HepG2 (cell line): ENCODE measurements around the gene ODC1. TPM values are rescaled to one million over a fixed set of nuclear protein-coding genes. Genes with fewer than 3 reads are reported as not detected.

Source experiments
- ATAC-seq: fragments of 200-7000 bp; cut with Tn5 transposase; 3 replicates; pipeline ENCODE4 v1.9.1; 2020; ENCODE audit warnings: mild to moderate bottlenecking, moderate library complexity
- BruUV-seq: library from RNA; stranded (reverse); fragments of 400-500 nt; replicated peaks from 2 replicates; lab custom pipeline; 2021; lab: Mats Ljungman, UMichigan
- CTCF ChIA-PET: fragments of 300-600 bp; formaldehyde crosslinking; extraction: SDS; loops from one replicate; lab custom pipeline; 2021; ENCODE audit warnings: low total read pairs, inconsistent platforms, low intra/inter-chr PET ratio; lab: Yijun Ruan, JAX
- POLR2A ChIA-PET: fragments of 350-600 bp; sonication (Branson Sonifier 250); formaldehyde crosslinking; loops from one replicate; lab custom pipeline; 2020; ENCODE audit warnings: antibody characterized with exemption, inconsistent platforms; lab: Yijun Ruan, JAX
- DNase-seq: peaks from one replicate; pipeline ENCODE4 v3.0.0-alpha.2; 2015; ENCODE audit warnings: low spot score
- FAIRE-seq: peaks from 3 replicates; lab custom pipeline; 2011; peaks lifted over from hg19 to GRCh38; lab: Jason Lieb, UNC
- H2AFZ ChIP-seq: one replicate; pipeline ENCODE4 v1.6.1; 2011; ENCODE audit warnings: low read length, inconsistent platforms
- H3K27ac ChIP-seq: fragments of 300-600 bp; 3 replicates; pipeline ENCODE4 v1.8.0; 2011; ENCODE audit warnings: mixed run types, mild to moderate bottlenecking, mixed read lengths, low read length, inconsistent platforms; ENCODE audit not compliant: insufficient read depth; ENCODE audit errors: extremely low read length
- H3K27me3 ChIP-seq, 2 experiments: fragments of 200-600 bp in 1 of 2; 2 replicates in 1 of 2; 3 replicates in 1 of 2; pipeline versions ENCODE4 v1.6.0 to v1.8.0; 2011; ENCODE audit warnings: low read length in 2 of 2, mild to moderate bottlenecking in 2 of 2, moderate library complexity in 2 of 2, inconsistent platforms in 1 of 2; ENCODE audit not compliant: insufficient read depth in 2 of 2, control insufficient read depth in 1 of 2
- H3K36me3 ChIP-seq, 2 experiments: fragments of 200-600 bp in 1 of 2; replicated peaks in 1 of 2; 2 replicates in 1 of 2; 3 replicates in 1 of 2; pipeline versions ENCODE4 v1.5.1 to v1.8.0; 2011; ENCODE audit warnings: low read length in 2 of 2, inconsistent platforms in 1 of 2; ENCODE audit not compliant: insufficient read depth in 2 of 2, control insufficient read depth in 1 of 2
- H3K4me1 ChIP-seq: 2 replicates; pipeline ENCODE4 v1.5.1; 2012; ENCODE audit warnings: low read length, inconsistent platforms; ENCODE audit not compliant: insufficient read depth
- H3K4me2 ChIP-seq: 2 replicates; pipeline ENCODE4 v1.6.0; 2011; ENCODE audit warnings: low read depth, low read length, inconsistent platforms
- H3K4me3 ChIP-seq, 3 experiments: fragments of 200-600 bp in 1 of 3; sonication (generic), shearing (Covaris generic) in 1 of 3; replicated peaks in 1 of 3; 2 replicates each; pipeline ENCODE4 v1.5.1; 2011 to 2016; ENCODE audit warnings: low read length in 3 of 3, inconsistent platforms in 2 of 3, low read depth in 2 of 3, mild to moderate bottlenecking in 2 of 3, control low read depth in 1 of 3, mixed read lengths in 1 of 3; ENCODE audit not compliant: insufficient read depth in 1 of 3
- H3K79me2 ChIP-seq: one replicate; pipeline ENCODE4 v1.6.1; 2011; ENCODE audit warnings: low read length, inconsistent platforms; ENCODE audit not compliant: insufficient read depth
- H3K9ac ChIP-seq: 2 replicates; pipeline ENCODE4 v1.6.0; 2011; ENCODE audit warnings: mild to moderate bottlenecking, low read depth, low read length, inconsistent platforms; ENCODE audit not compliant: insufficient read depth
- H3K9me3 ChIP-seq: 2 replicates; pipeline ENCODE4 v1.5.1; 2012; ENCODE audit warnings: mild to moderate bottlenecking, low read length
- H4K20me1 ChIP-seq: 2 replicates; pipeline ENCODE4 v1.6.0; 2011; ENCODE audit warnings: inconsistent platforms, mild to moderate bottlenecking, low read length, moderate library complexity; ENCODE audit not compliant: insufficient read depth
- ATF7 ChIP-seq, 2 experiments: fragments of 450-650 bp in 1 of 2; sonication (generic) in 1 of 2; formaldehyde crosslinking in 1 of 2; IDR thresholded peaks; 2 replicates each; pipeline versions ENCODE4 v1.4.0 to v1.6.1; 2016 to 2020; ENCODE audit warnings: antibody characterized with exemption in 1 of 2, mild to moderate bottlenecking in 1 of 2, missing genetic modification reagents in 1 of 2
- DRAP1 ChIP-seq: IDR thresholded peaks from 2 replicates; pipeline ENCODE4 v1.6.1; 2016; ENCODE audit warnings: missing genetic modification reagents, missing compliant biosample characterization
- GLI4 ChIP-seq: sonication (generic); formaldehyde crosslinking; IDR thresholded peaks from 2 replicates; pipeline ENCODE4 v1.5.1; 2020; ENCODE audit warnings: missing genetic modification reagents, mild to moderate bottlenecking, moderate library complexity, borderline replicate concordance
- KLF9 ChIP-seq: IDR thresholded peaks from 2 replicates; pipeline ENCODE4 v1.6.1; 2016; ENCODE audit warnings: low read depth
- RBFOX2 ChIP-seq: fragments of 200-400 bp; formaldehyde crosslinking; IDR thresholded peaks from 2 replicates; pipeline ENCODE4 v1.6.1; 2017; ENCODE audit warnings: low read depth, mild to moderate bottlenecking, low read length
- SATB2 ChIP-seq: sonication (generic); formaldehyde crosslinking; IDR thresholded peaks from 2 replicates; pipeline ENCODE4 v1.5.0; 2020; ENCODE audit warnings: missing genetic modification reagents
- THYN1 ChIP-seq: sonication (generic); formaldehyde crosslinking; IDR thresholded peaks from 2 replicates; pipeline ENCODE4 v1.8.1; 2023; ENCODE audit warnings: low read depth, mild to moderate bottlenecking, moderate library complexity, missing genetic modification reagents, borderline replicate concordance
- ZBTB1 ChIP-seq: sonication (generic); formaldehyde crosslinking; IDR thresholded peaks from 2 replicates; pipeline ENCODE4 v1.4.0; 2020; ENCODE audit warnings: missing genetic modification reagents, borderline replicate concordance
- ZNF317 ChIP-seq: sonication (generic); formaldehyde crosslinking; IDR thresholded peaks from 2 replicates; pipeline ENCODE4 v1.5.0; 2020; ENCODE audit warnings: mild to moderate bottlenecking, missing genetic modification reagents
- ZNF329 ChIP-seq: sonication (generic); formaldehyde crosslinking; IDR thresholded peaks from 2 replicates; pipeline ENCODE4 v1.9.0; 2021; ENCODE audit warnings: low read depth, mild to moderate bottlenecking, missing genetic modification reagents
- ZNF574 ChIP-seq: sonication (generic); formaldehyde crosslinking; IDR thresholded peaks from 2 replicates; pipeline ENCODE4 v1.4.0; 2020; ENCODE audit warnings: missing genetic modification reagents
- WGBS: methylation state at CpG from one replicate; pipeline ENCODE4 v1.1.6; 2017; ENCODE audit warnings: low lambda C conversion rate; 5-methylcytosine and 5-hydroxymethylcytosine counted together
- in situ Hi-C: cut with HindIII; loops from 2 replicates; pipeline ENCODE4 v1.10.0; 2017; ENCODE audit warnings: low pct_unique_long_range_greater_than_20kb; ENCODE audit not compliant: extremely low pct_ligation_motif_present
- intact Hi-C: fragments of 100-400 bp; cut with micrococcal nuclease; formaldehyde crosslinking; loops from one replicate; pipeline ENCODE4 v1.10.0; 2022; ENCODE audit not compliant: unreplicated experiment
- polyA plus RNA-seq, 8 experiments: library from polyadenylated mRNA; depleted of rRNA in 3 of 8; stranded (reverse) in 7 of 8; unstranded in 1 of 8; fragments of >200 nt; fragmentation: Illumina TruSeq in 4 of 8; extraction: Trizol in 4 of 8; gene quantifications; 2 replicates each; pipeline versions ENCODE4 v1.2.1 to v1.2.3, GENCODE V29; 2011 to 2016; ENCODE audit warnings: low read depth in 4 of 8, missing spikeins in 1 of 8, mixed read lengths in 1 of 8; ENCODE audit not compliant: insufficient read depth in 1 of 8
- total RNA-seq, 5 experiments: library from RNA; depleted of rRNA; stranded (reverse); fragments of >200 nt; fragmentation: Illumina TruSeq; extraction: Trizol; gene quantifications; 2 replicates each; pipeline ENCODE4 v1.2.3, GENCODE V29; 2016; ENCODE audit warnings: low read depth in 1 of 5
- TF ChIP-seq, protein P1 (sequence below): sonication (generic); formaldehyde crosslinking; IDR thresholded peaks from 2 replicates; pipeline ENCODE4 v1.9.0; 2021; ENCODE audit warnings: missing genetic modification reagents, mild to moderate bottlenecking, borderline replicate concordance
- TF ChIP-seq, protein P2 (sequence below): sonication (generic); formaldehyde crosslinking; IDR thresholded peaks from 2 replicates; pipeline ENCODE4 v1.4.0; 2020; ENCODE audit warnings: mild to moderate bottlenecking, missing genetic modification reagents, borderline replicate concordance
- TF ChIP-seq, protein P3 (sequence below): sonication (generic); formaldehyde crosslinking; IDR thresholded peaks from 2 replicates; pipeline ENCODE4 v1.4.0; 2020; ENCODE audit warnings: missing genetic modification reagents

Gene ODC1
- total and polyA plus RNA-seq, 2 of the 13 experiments (the other 11 are each of a cell fraction or from before 2014, with no cell fraction given), result 142 to 371 TPM

- POLR2A ChIA-PET, result no interaction called here
- TF ChIP-seq ZBTB1 (no peak), ZNF329 (CRISPR knock-in tag) (no peak), ZNF317 (CRISPR knock-in tag) (no peak), RBFOX2 (no peak), GLI4 (CRISPR knock-in tag) (no peak), KLF9 (no peak), THYN1 (CRISPR knock-in tag) (no peak), ATF7 (IDR thresholded peaks at IDR 0.05) (no peak), ATF7 (CRISPR knock-in tag; IDR thresholded peaks at IDR 0.05) (no peak), ZNF574 (CRISPR knock-in tag) (no peak), SATB2 (CRISPR knock-in tag) (no peak), DRAP1 (CRISPR knock-in tag) (no peak)
- TF ChIP-seq, protein P1, sequence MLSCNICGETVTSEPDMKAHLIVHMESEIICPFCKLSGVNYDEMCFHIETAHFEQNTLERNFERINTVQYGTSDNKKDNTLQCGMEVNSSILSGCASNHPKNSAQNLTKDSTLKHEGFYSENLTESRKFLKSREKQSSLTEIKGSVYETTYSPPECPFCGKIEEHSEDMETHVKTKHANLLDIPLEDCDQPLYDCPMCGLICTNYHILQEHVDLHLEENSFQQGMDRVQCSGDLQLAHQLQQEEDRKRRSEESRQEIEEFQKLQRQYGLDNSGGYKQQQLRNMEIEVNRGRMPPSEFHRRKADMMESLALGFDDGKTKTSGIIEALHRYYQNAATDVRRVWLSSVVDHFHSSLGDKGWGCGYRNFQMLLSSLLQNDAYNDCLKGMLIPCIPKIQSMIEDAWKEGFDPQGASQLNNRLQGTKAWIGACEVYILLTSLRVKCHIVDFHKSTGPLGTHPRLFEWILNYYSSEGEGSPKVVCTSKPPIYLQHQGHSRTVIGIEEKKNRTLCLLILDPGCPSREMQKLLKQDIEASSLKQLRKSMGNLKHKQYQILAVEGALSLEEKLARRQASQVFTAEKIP, result no peak
- TF ChIP-seq, protein P2, sequence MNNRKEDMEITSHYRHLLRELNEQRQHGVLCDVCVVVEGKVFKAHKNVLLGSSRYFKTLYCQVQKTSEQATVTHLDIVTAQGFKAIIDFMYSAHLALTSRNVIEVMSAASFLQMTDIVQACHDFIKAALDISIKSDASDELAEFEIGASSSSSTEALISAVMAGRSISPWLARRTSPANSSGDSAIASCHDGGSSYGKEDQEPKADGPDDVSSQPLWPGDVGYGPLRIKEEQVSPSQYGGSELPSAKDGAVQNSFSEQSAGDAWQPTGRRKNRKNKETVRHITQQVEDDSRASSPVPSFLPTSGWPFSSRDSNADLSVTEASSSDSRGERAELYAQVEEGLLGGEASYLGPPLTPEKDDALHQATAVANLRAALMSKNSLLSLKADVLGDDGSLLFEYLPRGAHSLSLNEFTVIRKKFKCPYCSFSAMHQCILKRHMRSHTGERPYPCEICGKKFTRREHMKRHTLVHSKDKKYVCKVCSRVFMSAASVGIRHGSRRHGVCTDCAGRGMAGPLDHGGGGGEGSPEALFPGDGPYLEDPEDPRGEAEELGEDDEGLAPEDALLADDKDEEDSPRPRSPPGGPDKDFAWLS (CRISPR knock-in tag), result no peak
- TF ChIP-seq, protein P3, sequence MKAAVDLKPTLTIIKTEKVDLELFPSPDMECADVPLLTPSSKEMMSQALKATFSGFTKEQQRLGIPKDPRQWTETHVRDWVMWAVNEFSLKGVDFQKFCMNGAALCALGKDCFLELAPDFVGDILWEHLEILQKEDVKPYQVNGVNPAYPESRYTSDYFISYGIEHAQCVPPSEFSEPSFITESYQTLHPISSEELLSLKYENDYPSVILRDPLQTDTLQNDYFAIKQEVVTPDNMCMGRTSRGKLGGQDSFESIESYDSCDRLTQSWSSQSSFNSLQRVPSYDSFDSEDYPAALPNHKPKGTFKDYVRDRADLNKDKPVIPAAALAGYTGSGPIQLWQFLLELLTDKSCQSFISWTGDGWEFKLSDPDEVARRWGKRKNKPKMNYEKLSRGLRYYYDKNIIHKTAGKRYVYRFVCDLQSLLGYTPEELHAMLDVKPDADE, result no peak
These were observed 34.1 kb downstream of the ODC1 start for GRCh38 chr2:10413991-10414451.

More at GRCh38 chr2:10413991-10414451, 34.1 kb downstream of the ODC1 start:
- H3K27ac ChIP-seq, result no peak overlapping the region
- no peaks in the 10 kb centered on the region; the same call in 1 of the 2 replicates for H4K20me1 ChIP-seq
- H3K79me2 ChIP-seq, result no peaks in the 10 kb centered on the region
- ATAC-seq, result no peak
- no peak overlapping the region for H2AFZ ChIP-seq
- peaks cover 5% of the 10 kb centered on the region for H3K4me1 ChIP-seq
- no peaks in the 10 kb centered on the region for H3K9me3 ChIP-seq
- H3K4me2 ChIP-seq, result no peak overlapping the region
- H3K9ac ChIP-seq, result no peak overlapping the region
- intact Hi-C loops, result no loop called here
- WGBS, result 96% methylated on average over 4 of the region's 7 CpGs
- FAIRE-seq, result no peak
- CTCF ChIA-PET, result no interaction called here
- BruUV-seq, result no TSS peak
- in situ Hi-C loops, result no loop called here
- peaks cover 2 to 14% of the 10 kb centered on the region in 2 experiments; a peak in 4 of 5 replicates for H3K36me3 ChIP-seq
- no peak for DNase-seq
- no peak overlapping the region for H3K4me3 ChIP-seq
- no peaks in the 10 kb centered on the region for H3K27me3 ChIP-seq
